GM18511 (cell line): ENCODE measurements around the gene BIRC5.

Source experiments
- ATAC-seq: cut with Tn5 transposase; IDR thresholded peaks from one replicate; pipeline ENCODE4 v1.9.1; 2021; ENCODE audit warnings: mild to moderate bottlenecking, moderate library complexity; ENCODE audit not compliant: unreplicated experiment

Gene BIRC5

DNA sequence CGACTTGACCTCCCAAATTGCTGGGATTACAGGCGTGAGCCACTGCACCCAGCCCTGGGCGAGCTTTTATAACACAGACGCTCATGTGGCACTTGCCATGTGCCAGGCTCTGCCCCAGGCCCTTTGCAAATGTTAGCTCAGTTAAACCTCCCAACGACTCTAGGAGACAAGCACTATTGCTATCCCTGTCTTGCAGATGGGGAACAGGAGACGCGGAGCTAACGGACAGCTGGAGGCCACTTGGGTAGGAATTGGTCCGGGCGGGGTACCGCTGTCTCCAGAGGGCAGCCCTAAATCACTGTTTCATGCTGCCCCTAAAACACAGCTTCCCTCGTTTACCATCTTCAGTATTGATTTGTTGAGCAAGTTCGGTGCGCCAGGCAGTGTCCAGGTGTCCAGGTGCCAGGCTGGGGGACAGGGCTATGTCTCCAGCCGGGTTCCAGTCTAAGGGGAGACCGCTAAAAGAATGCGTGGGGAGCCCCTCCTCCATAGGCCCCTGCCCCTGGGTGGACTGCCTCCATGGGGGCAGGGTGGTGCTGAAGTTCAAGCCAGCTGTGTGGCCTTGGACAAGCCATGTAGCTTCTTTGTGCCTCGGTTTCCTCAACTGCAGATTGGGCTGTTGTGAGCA is 41.1 kb downstream of the BIRC5 start:
- no peak for ATAC-seq

DNA sequence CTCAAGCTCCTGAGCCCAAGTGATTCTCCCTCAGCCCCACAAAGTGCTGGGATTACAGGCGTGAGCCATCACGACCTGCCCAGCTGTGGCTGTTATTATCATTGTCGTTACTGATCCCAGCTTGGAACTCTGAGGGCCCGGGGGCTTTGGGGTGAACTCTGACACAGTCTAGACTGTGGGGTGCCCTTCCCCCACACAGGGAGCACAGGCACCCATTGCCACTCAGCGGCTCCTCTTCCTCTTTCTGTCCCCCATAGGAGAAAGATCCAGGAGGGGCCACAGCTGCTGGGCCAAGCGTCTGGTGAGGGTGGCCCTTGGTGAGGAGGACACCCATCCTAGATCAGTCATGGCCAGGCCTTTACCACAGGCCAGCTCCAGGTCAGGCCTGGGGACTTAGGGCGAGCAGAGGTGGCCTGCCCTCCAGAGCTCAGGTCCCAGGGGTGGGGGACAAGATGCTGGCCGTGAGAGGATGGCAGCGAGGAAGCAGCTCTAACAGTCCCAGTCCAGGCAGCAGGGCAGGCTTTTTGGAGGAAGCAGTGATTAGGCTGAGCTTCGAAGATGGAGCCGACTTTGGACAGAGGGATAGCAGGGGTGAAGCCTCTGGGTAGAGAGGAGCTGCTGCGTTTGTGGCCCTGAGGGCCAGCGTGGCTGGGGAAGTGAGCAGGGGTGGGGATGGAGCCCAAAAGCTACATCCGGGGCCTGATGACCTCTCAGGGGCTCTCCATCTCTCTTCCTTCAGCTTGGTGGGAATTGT is 42.1 kb downstream of the BIRC5 start:
- no peak for ATAC-seq

DNA sequence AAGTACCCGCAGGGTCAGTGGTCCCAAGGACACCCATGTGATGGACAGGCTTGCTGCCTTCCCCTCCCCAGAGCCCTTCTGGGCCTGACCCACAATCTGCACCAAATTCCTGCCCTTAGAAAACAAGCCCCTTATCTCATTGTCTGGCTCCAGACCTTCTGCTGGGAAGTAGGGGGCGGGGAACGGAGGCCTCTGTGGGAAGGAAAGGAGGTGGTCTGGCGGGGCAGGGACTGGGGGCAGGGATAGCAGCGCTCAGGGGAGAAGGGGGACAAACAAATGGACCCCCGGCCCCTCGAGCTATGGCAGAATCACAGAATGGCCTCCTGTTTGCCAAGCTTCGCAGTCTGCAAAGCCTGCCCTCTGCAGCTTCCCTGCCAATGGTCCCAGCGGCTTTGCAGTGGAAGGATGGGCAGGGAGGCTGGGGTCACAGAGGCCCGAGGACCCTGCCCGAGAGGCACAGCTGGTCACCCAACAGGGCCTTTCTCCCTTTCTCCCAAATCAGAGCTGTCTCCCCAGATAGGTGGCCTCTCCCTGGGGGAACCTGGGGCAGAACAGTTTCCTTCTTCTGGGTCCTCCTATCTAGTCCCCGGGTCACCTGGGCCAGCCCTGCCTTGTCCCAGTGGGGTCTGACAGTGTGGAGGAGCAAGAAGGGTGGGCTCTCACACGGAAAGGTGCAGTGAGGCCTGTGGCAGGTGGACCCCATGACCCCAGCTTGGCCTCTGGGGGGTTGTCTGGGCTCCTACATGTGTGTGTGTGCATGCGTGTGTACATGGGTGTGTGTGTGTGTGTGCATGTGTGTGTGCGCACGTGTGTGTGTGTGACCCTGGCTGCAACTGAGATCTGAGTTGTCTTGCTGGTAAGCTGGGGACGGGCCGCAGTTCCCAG is 42.9 kb downstream of the BIRC5 start:
- no peak for ATAC-seq

DNA sequence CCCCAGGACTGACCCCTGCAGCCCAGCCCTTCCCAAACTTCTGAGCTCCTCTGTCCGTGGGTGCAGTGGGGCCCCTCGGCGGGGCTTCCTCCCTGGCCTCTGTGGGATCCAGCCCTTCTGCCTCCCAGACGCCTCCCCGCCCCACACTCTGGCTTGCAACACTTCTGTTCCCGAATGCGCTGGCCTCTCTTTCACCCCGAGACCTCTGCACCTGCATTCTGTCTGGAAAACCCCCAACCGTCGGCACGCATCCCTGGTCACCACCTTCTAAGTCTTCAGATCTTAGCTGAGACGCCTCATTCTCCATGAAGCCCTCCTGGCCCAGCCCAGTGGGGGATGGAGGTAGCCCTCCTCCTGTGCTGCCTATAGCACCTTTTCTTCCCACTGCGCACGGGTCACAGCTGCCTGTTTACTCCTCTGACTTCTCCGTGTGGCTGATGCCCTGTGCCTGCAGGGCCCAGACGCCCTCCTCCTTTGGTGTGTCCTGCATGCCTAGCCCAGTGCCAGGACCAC is 43.8 kb downstream of the BIRC5 start:
- no peak for ATAC-seq

DNA sequence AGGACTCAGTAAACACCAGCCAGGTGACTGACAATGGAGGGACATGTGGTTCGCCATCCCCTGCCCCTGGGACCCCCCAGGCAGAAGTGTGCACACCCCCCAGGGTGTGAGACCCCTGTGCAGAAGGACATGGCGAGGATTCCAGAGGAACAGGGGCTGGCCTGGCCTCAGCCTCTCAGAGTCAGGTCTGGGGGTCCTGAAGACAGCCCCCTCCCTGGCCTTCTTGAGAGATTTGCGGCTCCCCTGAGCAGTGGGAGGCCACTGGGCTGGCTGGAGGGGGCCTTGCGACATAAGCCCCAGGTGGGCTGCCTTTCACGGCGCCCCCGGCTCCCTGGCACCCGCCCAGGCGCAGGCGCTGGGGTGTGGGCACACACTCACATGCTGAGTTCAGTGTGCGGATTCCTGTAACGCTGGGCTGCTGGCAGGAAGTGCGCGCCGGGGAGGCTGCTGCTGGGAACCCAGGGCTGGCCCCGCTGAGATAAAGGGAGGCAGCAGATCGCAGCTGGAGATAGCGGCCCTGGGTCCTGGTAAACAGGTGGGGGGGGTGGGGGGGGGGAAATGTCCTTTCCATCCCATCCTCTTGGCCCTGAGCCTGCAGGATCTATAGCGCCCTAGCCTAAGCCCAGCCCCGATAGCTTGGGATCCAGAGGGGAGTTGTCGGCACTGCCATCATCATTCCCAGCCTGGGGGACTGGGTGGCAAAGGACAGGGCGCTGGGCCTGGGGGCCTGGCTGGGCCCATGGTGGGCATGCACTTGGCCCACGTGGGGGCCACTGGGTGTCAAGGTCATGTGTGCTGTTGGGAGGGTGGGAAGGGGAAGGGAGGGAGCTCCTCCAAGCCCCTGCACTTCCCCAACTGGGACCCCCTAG is 44.5 kb downstream of the BIRC5 start:
- no peak for ATAC-seq

DNA sequence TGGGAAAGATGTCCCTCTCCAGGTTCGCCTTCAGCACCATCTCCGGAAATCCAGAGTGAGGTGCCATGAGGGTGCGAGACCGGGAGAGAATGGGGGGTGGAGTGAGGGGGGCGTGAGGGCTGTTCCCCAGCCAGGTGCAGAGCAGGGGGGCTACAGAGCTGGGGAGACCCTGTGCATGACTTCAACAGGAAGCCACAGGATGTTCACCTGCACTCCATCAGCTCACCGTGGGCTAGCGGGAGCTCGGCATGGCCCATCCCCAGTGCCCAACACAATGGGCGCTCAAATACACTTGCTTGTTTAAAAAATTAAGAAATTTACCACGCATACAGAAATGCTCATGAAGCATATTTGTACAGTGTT is 45.1 kb downstream of the BIRC5 start:
- no peak for ATAC-seq

DNA sequence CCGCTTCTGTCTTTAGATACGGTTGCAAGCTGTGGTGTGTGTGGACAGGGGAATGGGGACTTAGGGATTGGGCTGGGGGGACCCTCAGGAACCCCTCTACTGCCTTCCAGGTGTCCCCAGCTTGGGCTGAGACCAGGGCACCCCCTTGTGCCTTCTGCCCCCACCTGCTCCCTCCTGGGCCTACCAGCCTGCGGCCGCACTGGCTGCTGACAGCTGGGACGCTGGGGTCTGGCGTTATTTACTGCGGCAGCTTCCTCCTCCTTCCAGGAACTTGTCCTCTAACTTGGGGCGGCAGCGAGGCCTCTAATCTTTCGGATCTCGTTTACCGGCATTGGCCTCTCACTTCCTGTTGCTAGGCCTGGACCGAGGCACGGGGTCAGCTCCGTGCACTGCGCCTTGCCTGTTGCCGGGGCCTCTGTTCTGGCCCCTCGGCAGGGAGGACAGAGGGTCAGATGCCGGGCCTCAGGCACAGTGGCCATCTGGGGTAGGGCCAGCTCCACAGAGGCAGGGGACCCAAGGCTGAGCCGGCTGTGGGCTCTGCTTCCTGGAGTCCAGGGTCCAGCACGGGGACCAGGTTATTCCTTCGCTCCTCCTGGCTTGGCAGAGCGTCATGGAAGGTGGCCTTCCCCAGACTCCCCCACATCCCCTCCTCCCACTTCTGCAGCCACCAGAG is 49.1 kb downstream of the BIRC5 start:
- no peak for ATAC-seq

DNA sequence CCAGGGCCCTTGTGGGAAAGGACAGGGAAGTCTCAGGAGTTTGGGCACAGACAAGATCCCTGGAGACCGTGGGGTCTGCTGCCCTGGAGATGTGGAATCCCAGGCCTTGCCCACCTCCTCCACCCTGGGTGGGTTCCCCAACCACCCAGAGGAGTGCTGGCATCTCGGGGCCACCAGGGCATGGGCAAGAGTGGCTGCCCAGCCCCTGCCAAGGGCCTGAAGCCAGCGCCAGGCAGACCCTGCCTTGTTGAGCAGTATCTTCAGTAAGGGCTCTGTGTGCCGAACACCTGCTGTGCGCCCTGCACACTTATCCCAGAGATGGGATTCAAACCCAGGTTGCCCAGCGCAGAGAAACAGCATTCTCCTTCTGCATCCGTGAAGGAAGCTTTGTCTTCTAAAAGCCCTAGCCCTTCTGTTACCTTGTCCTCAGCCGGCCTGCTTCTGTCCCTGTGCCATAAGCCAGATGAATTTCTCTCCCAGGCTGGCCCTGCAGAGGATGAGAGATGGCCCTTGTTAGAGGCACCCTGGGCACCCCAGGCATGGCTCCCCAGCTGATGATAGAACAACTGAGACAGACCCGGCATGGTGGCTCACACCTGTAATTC is 49.8 kb downstream of the BIRC5 start:
- no peak for ATAC-seq

DNA sequence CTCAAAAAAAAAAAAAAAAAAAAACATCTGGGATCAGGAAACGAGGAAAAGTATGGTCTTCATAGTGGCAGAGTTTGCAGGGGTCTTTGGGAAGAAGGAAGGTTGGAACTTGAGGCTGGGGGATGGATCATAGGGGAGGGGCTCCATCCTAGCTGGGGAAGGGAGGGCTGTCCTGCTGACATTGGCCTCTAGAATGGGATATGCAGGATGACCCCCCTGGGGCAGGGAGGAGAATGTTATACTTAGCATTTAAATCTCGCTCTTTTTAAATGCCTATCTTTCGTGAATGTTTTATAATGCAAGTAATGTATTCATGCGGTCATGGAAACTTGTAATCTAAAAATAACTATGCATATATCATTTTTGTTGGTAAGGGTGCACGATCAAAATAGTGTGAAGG is 50.5 kb downstream of the BIRC5 start:
- ATAC-seq, result no peak

DNA sequence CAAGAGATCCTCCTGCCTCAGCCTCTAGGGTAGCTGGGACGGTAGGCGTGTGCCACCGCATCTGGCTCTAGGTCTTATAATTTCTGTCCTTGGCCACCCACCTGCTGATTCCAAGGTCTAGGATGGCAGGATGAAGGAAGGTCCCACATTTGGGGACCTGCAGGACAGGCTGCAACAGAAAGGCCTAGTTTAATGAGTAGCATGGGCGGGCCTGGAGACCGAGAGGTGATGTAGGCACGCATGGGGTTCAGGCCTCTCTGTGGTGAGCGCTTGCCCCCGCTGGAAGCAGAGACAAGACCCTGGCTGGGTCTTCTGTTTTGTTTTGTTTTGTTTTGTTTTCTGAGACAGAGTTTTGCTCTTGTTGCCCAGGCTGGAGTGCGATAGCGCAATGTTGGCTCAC is 51.1 kb downstream of the BIRC5 start:
- ATAC-seq, result no peak

DNA sequence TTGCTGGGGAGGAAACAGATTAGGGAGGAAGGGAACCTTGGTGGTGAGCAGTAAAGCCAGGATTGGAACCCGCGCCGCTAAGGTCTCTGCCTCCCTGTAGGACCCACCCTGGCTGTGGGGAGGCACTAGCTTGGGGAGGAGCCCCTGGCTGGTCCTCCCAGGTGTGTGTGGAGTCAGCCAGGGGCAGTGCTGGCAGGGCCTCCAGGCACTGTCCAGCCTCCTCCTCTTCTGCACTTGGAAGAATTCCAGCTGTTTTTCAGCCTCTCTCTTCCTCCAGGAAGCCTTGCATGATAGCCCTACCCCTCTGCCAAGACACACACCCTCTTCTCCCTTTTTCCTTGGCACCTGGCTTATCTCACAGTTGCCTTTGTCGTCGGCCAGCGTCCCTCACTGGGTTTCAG is 52.2 kb downstream of the BIRC5 start:
- ATAC-seq, result no peak

DNA sequence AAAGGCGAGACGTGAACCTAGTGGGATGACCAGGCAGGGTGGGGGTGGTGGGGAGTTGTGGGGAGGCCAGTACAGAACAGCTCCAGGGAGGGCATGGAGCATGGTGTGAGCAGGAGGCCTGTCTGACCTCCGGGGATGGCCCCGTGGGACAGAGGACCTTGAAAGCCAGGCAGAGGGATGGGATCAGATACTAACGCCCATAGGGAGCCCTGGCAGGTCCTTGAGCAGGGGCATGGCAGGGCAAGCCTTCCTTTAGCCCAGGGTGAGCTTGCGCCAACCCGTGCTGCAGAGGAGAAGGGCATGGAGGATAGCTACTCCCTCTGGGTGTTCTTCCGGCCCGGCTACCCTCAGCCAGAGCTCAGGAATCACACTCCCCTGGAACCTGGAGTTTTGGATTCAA is 52.7 kb downstream of the BIRC5 start:
- no peak for ATAC-seq

DNA sequence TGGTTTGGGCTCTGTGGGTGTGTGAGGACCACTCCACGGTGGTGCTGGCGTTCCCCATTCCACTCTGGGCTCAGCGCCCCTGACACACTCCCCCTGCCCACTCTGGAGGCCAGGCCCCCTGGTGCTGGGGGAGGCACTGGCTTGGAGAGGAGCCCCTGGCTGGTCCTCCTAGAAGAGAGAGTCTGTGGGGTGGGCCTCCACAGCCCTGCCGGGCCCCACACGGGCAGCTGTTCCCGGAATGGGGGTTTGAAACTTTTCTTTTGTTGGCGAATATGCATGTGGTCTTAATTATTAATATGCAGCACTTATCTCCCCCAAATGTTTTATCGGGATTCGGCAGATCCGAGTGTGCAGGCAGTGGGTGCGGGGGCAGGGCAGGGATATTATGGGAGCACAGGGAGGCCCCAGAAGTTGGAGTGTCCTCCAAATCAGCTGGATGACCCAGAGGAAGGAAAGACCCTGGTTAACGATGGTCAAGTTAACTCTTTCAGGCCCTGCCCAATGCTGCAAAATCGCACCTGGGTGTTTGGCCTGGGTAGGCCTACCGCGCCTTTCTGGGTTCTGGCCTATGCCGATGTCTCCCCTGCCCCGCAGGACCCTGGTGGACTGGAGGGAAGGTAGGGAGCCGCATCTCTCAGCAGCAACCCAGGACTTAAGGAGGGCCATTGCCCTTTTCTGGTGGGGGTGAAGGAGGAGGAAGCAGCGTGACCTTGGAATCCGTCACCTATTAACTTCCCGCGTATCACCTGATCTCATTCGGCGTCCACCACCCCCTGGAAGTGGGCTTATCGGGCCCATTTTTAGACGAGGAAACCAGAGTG is 53.4 kb downstream of the BIRC5 start:
- ATAC-seq, result no peak

DNA sequence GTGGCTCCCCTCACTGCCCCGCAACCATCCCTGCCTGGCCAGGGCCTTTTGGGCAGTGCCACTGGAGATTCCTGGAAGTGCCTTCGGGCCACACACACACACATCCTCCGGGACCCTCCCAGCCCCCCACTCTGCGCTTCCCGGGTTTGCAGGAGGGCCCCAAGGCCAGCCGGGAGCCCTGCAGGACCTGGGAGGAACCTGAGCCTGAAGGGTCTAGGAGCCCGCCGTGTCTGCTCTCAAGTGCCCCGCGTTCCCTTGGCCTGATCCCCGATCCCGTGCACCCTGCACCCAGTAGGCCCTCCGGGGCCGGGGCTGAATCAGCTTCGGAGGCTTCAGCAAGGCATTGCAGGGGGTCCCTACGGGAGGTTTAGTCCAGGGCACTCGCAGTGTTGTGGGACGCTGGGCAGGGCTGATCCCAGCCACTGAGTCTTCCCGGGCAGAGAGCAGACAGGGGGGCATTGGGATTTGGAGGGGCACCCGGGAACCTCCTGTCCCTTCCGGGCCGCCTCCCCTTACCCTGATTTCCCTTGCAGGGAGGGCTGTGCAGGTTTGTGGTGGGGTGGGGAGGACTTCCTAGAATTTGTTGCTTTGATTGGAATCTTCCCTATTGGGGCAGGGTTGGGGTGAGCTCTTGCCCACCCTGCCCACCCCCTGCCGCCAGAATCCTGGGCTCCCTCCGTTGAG is 54.3 kb downstream of the BIRC5 start:
- no peak for ATAC-seq

DNA sequence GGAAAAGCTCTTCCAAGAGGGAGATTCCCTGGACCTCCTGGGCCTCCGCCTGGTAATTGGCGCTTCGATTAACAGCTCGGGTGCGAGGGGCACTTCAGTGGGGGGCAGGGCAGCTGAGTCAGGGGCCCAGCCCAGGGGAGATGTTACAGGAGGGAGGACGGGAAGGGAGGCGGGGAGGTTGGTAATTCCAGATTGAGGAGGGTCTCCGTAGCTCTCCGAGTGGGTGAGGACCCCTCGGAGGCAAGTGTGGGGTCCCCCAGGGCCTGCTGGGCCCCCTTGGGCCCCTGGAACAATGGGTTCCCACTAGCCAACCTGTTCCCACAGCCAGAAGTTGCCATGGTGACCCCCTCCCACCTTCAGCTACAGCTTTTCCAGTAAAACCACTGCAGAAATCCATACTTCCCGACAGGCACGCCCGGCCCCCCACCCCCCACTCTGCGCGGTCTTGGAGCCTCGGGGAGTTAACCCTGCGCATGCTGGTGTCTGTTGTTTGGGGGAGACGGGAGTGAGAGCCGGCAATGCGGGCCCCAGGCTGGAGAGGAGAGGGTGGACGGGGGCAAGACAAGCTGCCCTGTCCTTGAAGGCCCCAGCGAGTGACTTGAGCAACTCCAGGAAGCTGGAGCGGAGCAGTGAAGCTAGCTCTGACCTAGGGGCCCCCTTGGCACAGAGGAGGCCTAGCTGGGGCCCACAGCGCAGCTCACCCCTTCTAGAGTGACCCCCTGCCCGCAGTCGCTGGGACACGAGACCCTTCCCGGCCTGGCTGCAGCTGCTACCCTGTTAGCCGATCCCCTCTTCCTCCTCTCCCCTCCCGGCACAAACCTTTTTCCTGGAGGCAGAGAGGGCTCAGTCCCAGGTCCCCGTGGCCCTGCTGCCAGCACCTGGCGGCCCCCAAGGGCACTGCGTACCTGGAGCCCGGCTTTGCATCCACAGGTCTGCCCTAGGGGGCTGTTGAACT is 55.2 kb downstream of the BIRC5 start:
- ATAC-seq, result no peak

DNA sequence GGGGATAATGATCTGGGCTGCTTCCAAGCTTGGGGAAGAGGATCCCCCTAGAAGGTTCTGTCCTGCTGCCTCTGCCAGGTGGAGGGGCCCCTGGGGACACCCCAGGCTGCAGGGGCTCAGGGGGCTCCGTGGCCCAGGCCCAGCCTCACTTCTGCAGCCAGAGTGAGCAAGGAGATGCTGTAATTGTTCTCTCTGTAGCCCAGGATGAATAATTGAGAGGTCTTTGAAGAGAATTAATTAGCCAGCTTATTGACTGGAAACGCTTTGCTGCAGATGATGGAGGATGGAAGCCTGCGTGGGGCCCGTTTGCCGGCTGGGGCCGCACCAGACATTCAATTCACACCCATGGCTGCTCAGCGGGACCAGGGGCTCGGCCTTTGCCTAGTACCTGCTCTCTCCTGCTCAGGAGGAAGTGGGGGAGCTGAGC is 55.9 kb downstream of the BIRC5 start:
- ATAC-seq, result no peak
